GM21381 (cell line): ENCODE results near the gene OR2A12.
A peak's percentile ranks its signal among the peaks of the same experiment; 100 is the strongest.
"Not testable (repeated sequence)": the region's sequence is repeated elsewhere in the genome, so short reads cannot be mapped to it uniquely, and the experiment has no call there.

Experiments
- ATAC-seq: cut with Tn5 transposase; IDR thresholded peaks from one replicate; pipeline ENCODE4 v1.9.1; 2021; ENCODE audit warnings: mild to moderate bottlenecking, moderate library complexity; ENCODE audit not compliant: unreplicated experiment

Gene OR2A12

GRCh38 chr7:144113651-144114050 lies 27.6 kb downstream of the OR2A12 start:
- ATAC-seq: no peak

- ATAC-seq: no peak
Observed at GRCh38 chr7:144118341-144118740, 32.3 kb downstream of the OR2A12 start.

GRCh38 chr7:144122876-144123275 lies 36.8 kb downstream of the OR2A12 start, which contains the start of gene OR2A14:
TSS of gene OR2A14 (plus strand) at chr7:144123176. CDS start at chr7:144129113, 5,937 bp downstream.
- ATAC-seq: no peak

- ATAC-seq: peak; percentile 100
Observed at GRCh38 chr7:144127714-144128334, 41.7 kb downstream of the OR2A12 start.

GRCh38 chr7:144129601-144130000 lies 43.5 kb downstream of the OR2A12 start:
- ATAC-seq: not testable (repeated sequence)

GRCh38 chr7:144130730-144131129 lies 44.7 kb downstream of the OR2A12 start:
- ATAC-seq: no peak

- no peak for ATAC-seq
Observed at GRCh38 chr7:144132262-144132661, 46.2 kb downstream of the OR2A12 start.

GRCh38 chr7:144133307-144133706 lies 47.2 kb downstream of the OR2A12 start:
- no peak for ATAC-seq

GRCh38 chr7:144134116-144134515 lies 48.0 kb downstream of the OR2A12 start:
- no peak for ATAC-seq

- ATAC-seq: no peak
Observed at GRCh38 chr7:144137501-144137900, 51.4 kb downstream of the OR2A12 start.

GRCh38 chr7:144142187-144142586 lies 56.1 kb downstream of the OR2A12 start:
- no peak for ATAC-seq

GRCh38 chr7:144144426-144144825 lies 58.3 kb downstream of the OR2A12 start:
- no peak for ATAC-seq

- ATAC-seq: no peak
Observed at GRCh38 chr7:144148224-144148827, 62.2 kb downstream of the OR2A12 start.
